ENCODE results near the gene PAK6. TPM values are rescaled to one million over a fixed set of nuclear protein-coding genes. Genes with fewer than 3 reads are reported as not detected.

Gene PAK6
- total RNA-seq (2022; extraction: Qiagen RNA extraction): 0.17 to 0.45 TPM (median 0.29 TPM) in 5 replicates

GRCh38 chr15:40238532-40239403 lies at the start of gene PAK6:
PAK6 (plus strand) TSS chr15:40239063; CDS start chr15:40264786, 25,723 bp downstream.

DNA sequence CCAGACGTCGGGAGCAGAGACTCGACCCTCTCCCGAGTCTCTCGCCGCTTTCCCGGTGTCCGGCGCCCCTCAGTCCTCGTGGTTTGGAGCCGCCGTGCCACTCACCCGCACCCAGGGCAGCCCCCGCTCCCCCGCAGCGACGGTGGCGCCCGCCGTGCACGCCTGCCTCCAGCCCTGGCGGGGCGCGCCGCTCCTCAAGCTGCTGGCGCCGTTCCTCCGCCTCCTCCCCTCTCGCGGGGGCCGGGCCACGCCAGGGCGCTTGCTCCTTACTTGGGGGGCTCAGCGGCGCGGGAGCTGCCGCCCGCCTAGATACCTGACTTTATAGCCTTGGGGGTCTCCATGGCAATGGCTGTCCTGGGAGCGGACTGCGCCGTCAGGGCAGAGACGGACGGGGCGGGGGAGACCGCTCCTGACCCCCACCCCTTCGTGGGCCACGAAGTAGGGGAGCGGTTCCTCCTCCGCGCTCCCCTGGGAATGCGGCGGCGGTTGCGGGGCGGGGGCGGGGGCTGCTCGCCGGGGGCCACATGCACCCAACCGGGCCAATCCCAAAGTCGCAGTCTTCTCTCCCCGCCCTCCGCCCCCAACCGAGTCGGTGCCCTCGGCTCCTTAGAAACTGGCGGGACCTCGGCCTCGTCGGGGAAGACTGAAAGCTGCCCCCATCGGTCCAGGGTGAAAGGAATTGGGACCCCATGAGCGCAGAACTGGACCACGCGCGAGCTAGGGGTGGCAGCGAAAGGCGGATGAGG lies 44.2 kb downstream of the PAK6 start, which contains the start of gene ANKRD63:
Gene ANKRD63, minus strand, starts transcription at position 196 of the 746 bp plus-strand sequence. CDS start 478 bp downstream, outside the sequence.

DNA sequence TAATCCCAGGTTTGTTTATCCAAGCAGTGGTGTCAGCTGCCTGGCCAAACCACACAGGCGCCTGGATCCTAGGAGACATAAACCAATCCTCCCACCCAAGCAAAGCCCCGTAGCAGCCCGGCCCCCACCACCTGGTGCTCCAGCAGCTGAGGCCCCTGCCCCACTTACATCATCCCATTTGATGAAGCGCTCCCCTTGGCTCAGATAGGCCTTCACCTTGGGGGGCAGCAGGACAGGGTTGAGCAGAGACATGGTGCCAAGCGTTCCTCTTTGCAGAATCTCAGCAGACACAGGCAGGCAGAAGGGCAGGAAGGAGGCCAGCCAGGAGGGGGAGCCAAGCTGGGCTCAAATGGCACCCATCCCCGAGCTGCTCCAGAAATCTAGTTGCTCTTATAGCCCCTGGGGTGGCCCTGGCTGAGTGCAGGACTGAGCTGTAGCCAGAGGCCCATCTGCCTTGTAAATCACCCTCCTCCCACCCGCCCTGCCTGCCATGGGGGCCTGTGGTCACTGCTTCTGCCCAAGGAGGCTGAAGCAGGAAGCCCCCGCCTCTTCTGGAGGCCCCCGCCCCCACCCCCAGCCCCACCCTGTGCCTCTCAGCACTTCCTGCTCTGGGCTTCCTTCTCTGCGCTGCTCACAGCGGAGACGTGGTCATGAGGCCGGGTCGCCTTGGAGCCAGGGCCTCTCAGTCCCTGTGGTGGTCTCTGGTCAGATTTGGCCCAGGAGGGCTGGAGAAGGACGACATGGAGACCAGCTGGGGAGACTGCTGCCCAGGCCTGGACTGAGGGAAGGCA lies 68.8 kb downstream of the PAK6 start, which contains the start of gene PLCB2:
Gene PLCB2, minus strand, starts transcription at position 515 of the 791 bp plus-strand sequence. Its CDS starts 263 bp downstream, at position 252.

GRCh38 chr15:40323239-40323952 lies 84.5 kb downstream of the PAK6 start, which contains the start of gene INAFM2:
INAFM2 (plus strand) TSS chr15:40323692; CDS start chr15:40324056, 364 bp downstream.

Other genes with a start within 250 kb of the PAK6 start
- 209 to 266 TPM (median 262 TPM) in 5 replicates for gene SRP14, start 199.9 kb upstream of the PAK6 start, total RNA-seq (2022; extraction: Qiagen RNA extraction)
- gene BMF, start 130.2 kb upstream of the PAK6 start, total RNA-seq (2022; extraction: Qiagen RNA extraction): 1.2 to 1.6 TPM (median 1.5 TPM) in 5 replicates
- 25.8 to 34.3 TPM (median 28.4 TPM) in 5 replicates for gene BUB1B, start 78.0 kb upstream of the PAK6 start, total RNA-seq (2022; extraction: Qiagen RNA extraction)
- 0.24 to 0.59 TPM (median 0.35 TPM) in 5 replicates for gene ANKRD63, start 44.0 kb downstream of the PAK6 start, total RNA-seq (2022; extraction: Qiagen RNA extraction)
- gene PLCB2, start 68.9 kb downstream of the PAK6 start, total RNA-seq (2022; extraction: Qiagen RNA extraction): 0.67 to 1.1 TPM (median 0.85 TPM) in 5 replicates
- gene INAFM2, start 84.6 kb downstream of the PAK6 start, total RNA-seq (2022; extraction: Qiagen RNA extraction): 5.7 to 7.7 TPM (median 7.0 TPM) in 5 replicates
- gene CCDC9B, start 101.9 kb downstream of the PAK6 start, total RNA-seq (2022; extraction: Qiagen RNA extraction): 16.5 to 23.1 TPM (median 21.6 TPM) in 5 replicates
- not detected in 5 replicates for gene PHGR1, start 112.0 kb downstream of the PAK6 start, total RNA-seq (2022; extraction: Qiagen RNA extraction)
- gene DISP2, start 119.2 kb downstream of the PAK6 start, total RNA-seq (2022; extraction: Qiagen RNA extraction): 1.1 to 2.2 TPM (median 1.9 TPM) in 5 replicates
- gene KNSTRN, start 143.7 kb downstream of the PAK6 start, total RNA-seq (2022; extraction: Qiagen RNA extraction): 43.1 to 54.3 TPM (median 48.9 TPM) in 5 replicates
- 12.3 to 14.0 TPM (median 12.8 TPM) in 5 replicates for gene IVD, start 166.7 kb downstream of the PAK6 start, total RNA-seq (2022; extraction: Qiagen RNA extraction)
- 11.0 to 12.9 TPM (median 11.7 TPM) in 5 replicates for gene BAHD1, start 201.9 kb downstream of the PAK6 start, total RNA-seq (2022; extraction: Qiagen RNA extraction)
- gene CHST14, start 231.9 kb downstream of the PAK6 start, total RNA-seq (2022; extraction: Qiagen RNA extraction): 15.6 to 20.6 TPM (median 19.3 TPM) in 5 replicates